T-helper 1 cell treated with Interleukin-12 subunit alpha and Interleukin-12 subunit beta and Interleukin-4 antibody, amounts not matched to agents 30 μg/mL and 1 μg/mL, for 36 hours (primary cell): Measurements from ENCODE around the gene ALX4.

Source experiments
- H3K27ac Mint-ChIP-seq: one replicate; pipeline ENCODE4 v1.8.0; 2021; ENCODE audit warnings: mild to moderate bottlenecking, mixed read lengths
- H3K27me3 Mint-ChIP-seq: one replicate; pipeline ENCODE4 v1.8.0; 2021; ENCODE audit warnings: low read depth, mixed read lengths
- H3K36me3 Mint-ChIP-seq: one replicate; pipeline ENCODE4 v1.8.0; 2021; ENCODE audit warnings: low read depth, mixed read lengths
- H3K4me1 Mint-ChIP-seq: one replicate; pipeline ENCODE4 v1.8.0; 2021; ENCODE audit warnings: low read depth, mixed read lengths
- H3K4me3 Mint-ChIP-seq: one replicate; pipeline ENCODE4 v1.8.0; 2021; ENCODE audit warnings: mild to moderate bottlenecking, moderate library complexity, mixed read lengths
- H3K9me3 Mint-ChIP-seq: one replicate; pipeline ENCODE4 v1.8.0; 2021; ENCODE audit warnings: mixed read lengths

The ALX4 gene

GRCh38 chr11:44279483-44279882, 30.5 kb downstream of the ALX4 start:
- Mint-ChIP-seq H3K4me1 (no peaks in the 10 kb centered on the region), H3K36me3 (no peaks in the 10 kb centered on the region), H3K27me3 (peaks cover 8% of the 10 kb centered on the region), H3K9me3 (no peaks in the 10 kb centered on the region), H3K4me3 (no peak overlapping the region), H3K27ac (no peak overlapping the region)

GRCh38 chr11:44277196-44278090, 32.5 kb downstream of the ALX4 start:
- no peaks in the 10 kb centered on the region for H3K36me3 Mint-ChIP-seq
- H3K4me3 Mint-ChIP-seq: no peak overlapping the region
- H3K27ac Mint-ChIP-seq: no peak overlapping the region
- H3K9me3 Mint-ChIP-seq: no peaks in the 10 kb centered on the region
- no peaks in the 10 kb centered on the region for H3K4me1 Mint-ChIP-seq
- H3K27me3 Mint-ChIP-seq: peaks cover 8% of the 10 kb centered on the region

- Mint-ChIP-seq H3K36me3 (no peaks in the 10 kb centered on the region), H3K27me3 (peaks cover 6% of the 10 kb centered on the region), H3K9me3 (no peaks in the 10 kb centered on the region), H3K4me3 (no peak overlapping the region), H3K4me1 (no peaks in the 10 kb centered on the region), H3K27ac (no peak overlapping the region)
Measured at GRCh38 chr11:44275961-44276550, 33.9 kb downstream of the ALX4 start.

- Mint-ChIP-seq H3K27me3 (peaks cover 4% of the 10 kb centered on the region), H3K9me3 (no peaks in the 10 kb centered on the region), H3K27ac (no peak overlapping the region), H3K4me3 (no peak overlapping the region), H3K4me1 (no peaks in the 10 kb centered on the region), H3K36me3 (no peaks in the 10 kb centered on the region)
Measured at GRCh38 chr11:44275241-44275640, 34.7 kb downstream of the ALX4 start.

GRCh38 chr11:44274404-44274803, 35.5 kb downstream of the ALX4 start:
- Mint-ChIP-seq H3K36me3 (no peaks in the 10 kb centered on the region), H3K4me3 (no peak overlapping the region), H3K27me3 (no peaks in the 10 kb centered on the region), H3K9me3 (no peaks in the 10 kb centered on the region), H3K4me1 (no peaks in the 10 kb centered on the region), H3K27ac (no peak overlapping the region)

- Mint-ChIP-seq H3K9me3 (no peaks in the 10 kb centered on the region), H3K36me3 (no peaks in the 10 kb centered on the region), H3K4me3 (no peak overlapping the region), H3K27ac (no peak overlapping the region), H3K27me3 (no peaks in the 10 kb centered on the region), H3K4me1 (peaks cover 3% of the 10 kb centered on the region)
Measured at GRCh38 chr11:44271286-44271685, 38.7 kb downstream of the ALX4 start.

GRCh38 chr11:44270403-44271273, 39.3 kb downstream of the ALX4 start:
- H3K9me3 Mint-ChIP-seq: no peaks in the 10 kb centered on the region
- no peak overlapping the region for H3K27ac Mint-ChIP-seq
- H3K36me3 Mint-ChIP-seq: no peaks in the 10 kb centered on the region

GRCh38 chr11:44269369-44270351, 40.3 kb downstream of the ALX4 start:
- H3K4me1 Mint-ChIP-seq: peaks cover 3% of the 10 kb centered on the region
- no peaks in the 10 kb centered on the region for H3K27me3 Mint-ChIP-seq
- no peak overlapping the region for H3K4me3 Mint-ChIP-seq
- no peaks in the 10 kb centered on the region for H3K9me3 Mint-ChIP-seq
- H3K36me3 Mint-ChIP-seq: no peaks in the 10 kb centered on the region
- H3K27ac Mint-ChIP-seq: no peak overlapping the region

More at GRCh38 chr11:44270403-44271273, 39.3 kb downstream of the ALX4 start:
- Mint-ChIP-seq H3K4me3 (no peak overlapping the region), H3K27me3 (no peaks in the 10 kb centered on the region), H3K4me1 (peaks cover 3% of the 10 kb centered on the region)

- Mint-ChIP-seq H3K36me3 (no peaks in the 10 kb centered on the region), H3K9me3 (no peaks in the 10 kb centered on the region), H3K4me3 (no peak overlapping the region), H3K27ac (no peak overlapping the region), H3K4me1 (peaks cover 3% of the 10 kb centered on the region), H3K27me3 (no peaks in the 10 kb centered on the region)
Measured at GRCh38 chr11:44268614-44269080, 41.3 kb downstream of the ALX4 start.

- H3K9me3 Mint-ChIP-seq: no peaks in the 10 kb centered on the region
- H3K4me1 Mint-ChIP-seq: peaks cover 3% of the 10 kb centered on the region
- H3K27me3 Mint-ChIP-seq: no peaks in the 10 kb centered on the region
- no peaks in the 10 kb centered on the region for H3K36me3 Mint-ChIP-seq
- H3K27ac Mint-ChIP-seq: no peak overlapping the region
- H3K4me3 Mint-ChIP-seq: no peak overlapping the region
Measured at GRCh38 chr11:44267750-44268613, 42.0 kb downstream of the ALX4 start.

- Mint-ChIP-seq H3K4me3 (no peak overlapping the region), H3K36me3 (no peaks in the 10 kb centered on the region), H3K4me1 (peaks cover 3% of the 10 kb centered on the region), H3K9me3 (no peaks in the 10 kb centered on the region), H3K27me3 (no peaks in the 10 kb centered on the region), H3K27ac (no peak overlapping the region)
Measured at GRCh38 chr11:44267006-44267749, 42.8 kb downstream of the ALX4 start.

GRCh38 chr11:44266056-44266780, 43.7 kb downstream of the ALX4 start:
- Mint-ChIP-seq H3K4me3 (no peak overlapping the region), H3K36me3 (no peaks in the 10 kb centered on the region), H3K27me3 (no peaks in the 10 kb centered on the region), H3K4me1 (peaks cover 3% of the 10 kb centered on the region), H3K27ac (no peak overlapping the region), H3K9me3 (no peaks in the 10 kb centered on the region)
